GM19043 (cell line): ENCODE measurements around the gene TBC1D8.

Experiments used
- ATAC-seq: cut with Tn5 transposase; IDR thresholded peaks from one replicate; pipeline ENCODE4 v1.9.1; 2021; ENCODE audit warnings: low read depth; ENCODE audit not compliant: unreplicated experiment

The TBC1D8 gene

GRCh38 chr2:100984892-100985307 is 166.3 kb downstream of the TBC1D8 start:
- ATAC-seq: no peak

- no peak for ATAC-seq
Measured at GRCh38 chr2:100983684-100984310, 167.4 kb downstream of the TBC1D8 start.

GRCh38 chr2:100983201-100983600 is 168.0 kb downstream of the TBC1D8 start:
- ATAC-seq: no peak

- ATAC-seq: no peak
Measured at GRCh38 chr2:100982431-100982861, 168.7 kb downstream of the TBC1D8 start.

- no peak for ATAC-seq
Measured at GRCh38 chr2:100981011-100981410, 170.2 kb downstream of the TBC1D8 start.

- ATAC-seq: no peak
Measured at GRCh38 chr2:100980046-100980445, 171.1 kb downstream of the TBC1D8 start.

GRCh38 chr2:100978582-100979191 is 172.5 kb downstream of the TBC1D8 start:
- no peak for ATAC-seq

- ATAC-seq: no peak
Measured at GRCh38 chr2:100977511-100977910, 173.7 kb downstream of the TBC1D8 start.

- peak; percentile 92 for ATAC-seq
Measured at GRCh38 chr2:100976645-100977391, 174.4 kb downstream of the TBC1D8 start.

GRCh38 chr2:100976061-100976460 is 175.1 kb downstream of the TBC1D8 start:
- ATAC-seq: no peak

GRCh38 chr2:100975521-100975785 is 175.7 kb downstream of the TBC1D8 start:
- no peak for ATAC-seq

- no peak for ATAC-seq
Measured at GRCh38 chr2:100974712-100975520, 176.3 kb downstream of the TBC1D8 start.

- no peak for ATAC-seq
Measured at GRCh38 chr2:100972452-100972851, 178.7 kb downstream of the TBC1D8 start.

GRCh38 chr2:100971221-100971620 is 180.0 kb downstream of the TBC1D8 start:
- no peak for ATAC-seq

GRCh38 chr2:100969998-100970397 is 181.2 kb downstream of the TBC1D8 start:
- no peak for ATAC-seq

GRCh38 chr2:100968146-100969145 is 182.7 kb downstream of the TBC1D8 start:
- no peak for ATAC-seq

GRCh38 chr2:100967716-100968115 is 183.5 kb downstream of the TBC1D8 start:
- ATAC-seq: no peak

- ATAC-seq: no peak
Measured at GRCh38 chr2:100965596-100965995, 185.6 kb downstream of the TBC1D8 start.

GRCh38 chr2:100964681-100965169 is 186.5 kb downstream of the TBC1D8 start:
- ATAC-seq: no peak

GRCh38 chr2:100964222-100964621 is 187.0 kb downstream of the TBC1D8 start:
- no peak for ATAC-seq
